WERI-Rb-1 (cell line): ENCODE data around the gene GTF2A1L.
"Not testable (repeated sequence)": the region's sequence is repeated elsewhere in the genome, so short reads cannot be mapped to it uniquely, and the experiment has no call there.

Source experiments
- DNase-seq: peaks from one replicate; pipeline ENCODE4 v3.0.0-alpha.2; 2020
- H3K27ac ChIP-seq: fragments of 250-450 bp; sonication (Bioruptor Pico); 2 replicates; pipeline ENCODE4 v1.5.1; 2020; ENCODE audit warnings: mild to moderate bottlenecking, moderate library complexity
- H3K27me3 ChIP-seq: fragments of 250-450 bp; sonication (Bioruptor Pico); 2 replicates; pipeline ENCODE4 v1.5.1; 2021; ENCODE audit warnings: mild to moderate bottlenecking, low read depth, moderate library complexity; ENCODE audit not compliant: insufficient read depth, severe bottlenecking
- H3K36me3 ChIP-seq: fragments of 250-450 bp; sonication (Bioruptor Pico); 2 replicates; pipeline ENCODE4 v1.5.1; 2020; ENCODE audit warnings: mild to moderate bottlenecking, moderate library complexity
- H3K4me3 ChIP-seq: 2 replicates; pipeline ENCODE4 v1.5.1; 2011; ENCODE audit warnings: low read depth, mild to moderate bottlenecking, control low read depth, low read length
- H3K9me3 ChIP-seq: fragments of 250-450 bp; sonication (Bioruptor Pico); 2 replicates; pipeline ENCODE4 v1.5.1; 2021; ENCODE audit warnings: mild to moderate bottlenecking, moderate library complexity; ENCODE audit not compliant: severe bottlenecking
- CTCF ChIP-seq: IDR thresholded peaks from 2 replicates; pipeline ENCODE4 v1.5.1; 2011; ENCODE audit warnings: low read depth, mild to moderate bottlenecking, control low read depth, inconsistent platforms, low read length

GTF2A1L gene

GRCh38 chr2:48613211-48613610, 4.4 kb upstream of the GTF2A1L start:
- TF ChIP-seq CTCF: no peak
- Histone ChIP-seq H3K36me3 (no peaks in the 10 kb centered on the region), H3K9me3 (peaks cover 3% of the 10 kb centered on the region), H3K27ac (no peak overlapping the region), H3K27me3 (no peaks in the 10 kb centered on the region), H3K4me3 (no peak overlapping the region)
- DNase-seq: no peak

- not testable (repeated sequence) for H3K27me3 ChIP-seq, DNase-seq, H3K9me3 ChIP-seq, H3K4me3 ChIP-seq, H3K27ac ChIP-seq, H3K36me3 ChIP-seq
Observed at GRCh38 chr2:48614581-48614980, 3.1 kb upstream of the GTF2A1L start.

GRCh38 chr2:48619526-48619925, 1.9 kb downstream of the GTF2A1L start:
- Histone ChIP-seq H3K36me3 (no peaks in the 10 kb centered on the region), H3K27ac (no peak overlapping the region), H3K27me3 (no peaks in the 10 kb centered on the region), H3K9me3 (peaks cover 3% of the 10 kb centered on the region), H3K4me3 (no peak overlapping the region)
- no peak for TF ChIP-seq CTCF
- DNase-seq: no peak

- no peak for TF ChIP-seq CTCF
- no peak for DNase-seq
- H3K36me3 ChIP-seq: no peaks in the 10 kb centered on the region
Observed at GRCh38 chr2:48620604-48621003, 2.9 kb downstream of the GTF2A1L start.

GRCh38 chr2:48622691-48623090, 5.0 kb downstream of the GTF2A1L start:
- not testable (repeated sequence) for H3K4me3 ChIP-seq, H3K9me3 ChIP-seq, DNase-seq

More at GRCh38 chr2:48620604-48621003, 2.9 kb downstream of the GTF2A1L start:
- Histone ChIP-seq H3K27me3 (no peaks in the 10 kb centered on the region), H3K9me3 (peaks cover under 1% of the 10 kb centered on the region), H3K4me3 (no peak overlapping the region), H3K27ac (no peak overlapping the region)

GRCh38 chr2:48624696-48625095, 7.0 kb downstream of the GTF2A1L start:
- TF ChIP-seq CTCF: no peak
- no peak for DNase-seq
- no peak overlapping the region for H3K4me3 ChIP-seq
- no peaks in the 10 kb centered on the region for H3K9me3 ChIP-seq
- H3K27me3 ChIP-seq: no peaks in the 10 kb centered on the region
- no peak overlapping the region for H3K27ac ChIP-seq
- H3K36me3 ChIP-seq: no peaks in the 10 kb centered on the region

More at GRCh38 chr2:48622691-48623090, 5.0 kb downstream of the GTF2A1L start:
- H3K27me3 ChIP-seq, H3K36me3 ChIP-seq, H3K27ac ChIP-seq: not testable (repeated sequence)

- no peak for TF ChIP-seq CTCF
- Histone ChIP-seq H3K27ac (no peak overlapping the region), H3K9me3 (no peaks in the 10 kb centered on the region), H3K27me3 (no peaks in the 10 kb centered on the region), H3K4me3 (no peak overlapping the region), H3K36me3 (no peaks in the 10 kb centered on the region)
- no peak for DNase-seq
Observed at GRCh38 chr2:48626047-48626446, 8.4 kb downstream of the GTF2A1L start.
